Activated CD4-positive, alpha-beta T cell treated with anti-CD3 and anti-CD28 coated beads, Interleukin-2, amount 50 U/mL, for 24 hours (primary cell): ENCODE measurements around the gene MAPK8IP3.

Source experiments
- DNase-seq, 2 donors: peaks; one replicate each; pipeline ENCODE4 v3.0.0-alpha.2; 2020; ENCODE audit warnings: low read depth in 1 of 2, low spot score in 1 of 2

The MAPK8IP3 gene

DNA sequence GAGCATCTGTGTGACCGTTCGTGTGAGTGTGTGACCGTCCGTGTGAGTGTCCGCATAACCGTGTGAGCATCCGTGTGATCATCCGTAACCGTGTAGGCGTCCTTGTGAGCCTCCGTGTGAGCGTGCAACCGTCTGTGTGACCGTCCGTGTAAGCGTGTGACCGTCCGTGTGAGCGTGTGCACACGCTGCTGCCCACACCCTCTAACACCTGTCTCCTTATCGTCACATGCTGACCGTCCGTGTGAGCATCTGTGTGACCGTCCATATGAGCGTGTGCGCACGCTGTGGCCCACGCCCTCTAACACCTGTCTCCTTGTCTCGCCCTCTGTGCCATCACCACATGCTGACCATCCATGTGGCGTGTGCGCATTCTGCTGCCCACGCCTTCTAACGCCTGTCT lies 34.2 kb downstream of the MAPK8IP3 start:
- no peak for DNase-seq

DNA sequence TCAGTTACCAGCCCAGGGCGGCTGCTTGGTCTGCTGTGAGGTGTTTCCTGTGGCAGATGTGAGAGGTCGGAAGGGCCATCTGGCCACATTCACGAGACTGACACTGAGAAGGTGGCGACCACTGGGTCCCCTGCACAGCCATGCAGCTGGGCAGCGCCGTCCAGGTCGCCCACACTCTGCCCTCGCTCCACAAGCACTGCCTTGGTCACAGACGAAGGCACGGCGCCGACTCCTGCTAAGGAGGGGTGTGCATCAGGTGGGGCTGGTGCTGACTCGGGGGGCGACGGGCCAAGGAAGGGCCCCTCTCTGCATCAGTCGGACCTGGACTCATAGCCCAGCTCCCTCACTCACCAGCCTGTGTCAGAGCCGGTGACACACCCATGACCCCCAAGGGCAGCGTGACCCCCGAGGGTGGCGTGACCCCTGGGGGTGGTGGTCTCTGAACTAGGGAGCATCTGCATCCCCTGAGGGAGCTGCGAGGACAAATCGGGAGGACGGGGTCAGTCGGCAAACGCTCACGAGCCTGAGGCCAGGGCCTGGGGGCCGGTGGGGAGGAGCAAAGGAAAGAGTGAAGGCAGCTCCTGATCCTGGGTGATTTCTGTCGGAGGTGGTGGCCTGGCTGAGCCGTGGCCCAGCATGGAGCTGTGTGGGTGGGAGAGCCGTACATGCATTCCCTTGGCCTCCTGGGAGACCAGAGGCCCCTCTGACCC lies 34.9 kb downstream of the MAPK8IP3 start:
- DNase-seq: no peak

DNA sequence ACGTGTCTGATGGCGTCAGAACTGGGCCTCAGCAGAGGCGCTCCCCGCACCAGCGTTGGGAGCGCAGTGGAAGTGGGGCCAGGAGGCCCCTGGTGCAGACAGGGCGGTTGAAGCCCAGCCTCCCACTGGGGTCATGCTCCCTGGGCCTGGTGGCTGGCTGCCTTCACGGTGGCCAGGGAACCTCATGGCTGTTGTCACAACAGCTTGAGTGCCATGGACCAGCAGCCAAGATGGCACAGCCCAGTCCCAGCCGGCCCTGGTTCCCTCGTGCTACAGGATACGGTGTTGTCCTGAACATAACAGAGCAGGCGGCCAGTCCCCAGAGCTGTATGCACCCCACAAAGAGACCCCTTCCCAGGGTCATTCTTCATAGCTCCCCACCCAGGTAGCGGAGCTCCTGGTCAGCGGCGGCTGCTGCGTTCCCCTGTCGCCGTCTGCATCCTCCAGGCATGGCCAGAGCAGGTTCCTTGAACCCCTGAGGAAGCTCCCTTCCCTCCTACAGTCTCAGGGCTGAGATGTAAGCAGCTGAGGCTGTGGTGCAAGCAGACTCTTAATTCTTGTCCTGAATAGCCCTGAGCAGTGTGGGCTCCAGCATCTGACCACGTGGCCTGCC lies 35.7 kb downstream of the MAPK8IP3 start:
- no peak for DNase-seq

DNA sequence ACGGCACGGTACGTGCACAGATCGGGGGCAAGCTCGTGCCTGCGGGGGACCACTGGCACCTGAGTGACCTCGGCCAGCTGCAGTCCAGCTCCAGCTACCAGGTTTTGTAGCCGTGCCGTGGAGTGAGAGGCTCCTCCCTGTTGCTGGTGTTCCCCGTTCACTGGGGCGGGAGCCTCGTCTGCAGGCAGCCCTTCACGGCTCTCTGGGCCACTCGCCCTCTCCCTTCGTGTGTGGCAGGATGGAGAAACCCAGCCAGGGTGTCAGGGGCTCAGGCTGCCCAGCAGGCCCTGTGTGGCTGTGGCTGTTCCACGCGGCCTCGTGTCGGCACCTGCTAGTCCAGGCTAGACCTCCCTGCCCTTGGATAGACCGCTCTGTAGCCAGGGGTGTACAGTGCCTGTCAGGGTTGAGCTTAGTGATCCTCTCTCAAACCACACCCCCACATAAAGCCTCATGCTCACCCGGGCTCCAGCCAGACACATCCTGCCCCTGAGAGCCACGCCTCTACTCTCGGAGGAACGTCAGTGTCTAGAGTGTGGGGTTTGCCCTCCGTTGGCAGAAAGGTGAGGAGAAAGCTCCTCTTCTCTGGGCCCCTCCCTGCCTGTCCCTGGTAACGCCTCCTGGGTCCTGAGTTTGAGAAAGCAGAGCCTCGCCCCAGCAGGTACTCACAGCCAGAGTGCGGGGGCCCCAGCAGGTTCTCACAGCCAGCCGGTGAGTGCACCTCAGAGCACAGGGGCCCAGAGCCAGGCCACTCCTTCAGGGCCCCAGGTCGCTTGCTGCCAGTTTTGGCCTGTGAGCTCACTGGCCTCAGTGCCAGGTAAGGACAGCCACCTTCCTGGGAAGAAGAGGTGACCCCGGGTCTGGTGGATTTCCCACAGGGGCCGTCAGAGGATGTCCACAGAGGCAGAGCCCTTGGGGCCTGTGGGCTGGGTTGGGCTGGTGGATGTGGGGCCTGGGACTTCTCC lies 37.7 kb downstream of the MAPK8IP3 start:
- no peak for DNase-seq

DNA sequence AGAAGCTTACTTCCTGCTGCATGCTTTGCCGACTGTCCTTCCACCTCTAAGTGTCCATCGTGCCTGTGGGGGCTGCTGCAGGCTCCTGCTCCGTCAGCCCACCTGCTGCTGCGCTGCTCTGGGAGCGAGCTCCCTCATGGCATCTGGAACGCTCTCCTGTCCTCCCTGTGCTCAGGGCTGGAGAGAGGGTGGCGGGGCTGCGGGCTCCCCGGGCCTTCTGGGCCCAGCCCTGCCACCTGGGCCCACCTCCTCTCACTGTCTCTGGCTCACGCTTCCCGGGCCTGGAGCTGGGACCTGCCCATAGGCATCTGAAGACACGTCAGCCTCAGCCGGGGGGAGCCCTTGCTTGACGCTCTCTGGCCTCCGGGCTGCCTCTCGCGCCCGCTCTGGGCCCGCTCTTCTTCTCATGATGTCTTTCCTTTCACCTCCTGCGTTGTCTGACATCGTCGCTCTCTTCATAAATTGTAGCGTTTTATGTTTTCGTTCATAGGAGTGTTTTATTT lies 38.4 kb downstream of the MAPK8IP3 start:
- no peak for DNase-seq

DNA sequence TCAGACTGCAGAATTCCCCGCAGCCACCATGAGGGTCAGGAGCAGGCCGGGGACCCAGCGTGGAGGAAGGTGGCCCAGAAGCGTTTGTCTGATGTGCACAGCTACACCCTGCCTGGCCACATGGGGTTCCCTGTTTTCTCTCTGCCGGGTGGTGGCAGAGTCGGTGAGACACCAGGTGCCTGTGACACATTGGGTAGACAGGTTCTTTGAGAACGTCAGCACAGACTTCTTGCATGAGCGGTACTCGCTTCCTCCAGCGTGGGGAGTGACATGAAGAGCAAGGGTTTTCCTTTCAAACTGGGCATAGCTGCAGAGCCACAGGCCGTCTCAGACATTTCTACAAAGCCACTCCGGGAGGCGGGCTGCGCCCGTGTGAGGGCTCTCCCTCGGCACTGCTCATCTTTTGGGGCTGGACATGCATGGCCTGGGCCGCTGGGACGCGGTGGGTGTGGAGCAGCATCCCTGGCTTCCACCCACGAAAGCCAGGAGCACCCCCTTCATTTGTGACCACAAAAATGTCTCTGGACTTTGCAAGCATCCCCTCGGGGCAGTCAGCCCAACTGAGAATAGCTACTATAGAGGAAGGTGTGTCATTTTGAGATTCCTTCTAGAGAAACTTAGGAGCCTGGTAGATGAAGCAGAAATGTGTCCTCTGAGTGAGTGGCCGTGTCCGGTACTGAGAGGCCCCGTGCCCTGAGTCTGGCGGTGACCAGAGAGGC lies 39.3 kb downstream of the MAPK8IP3 start:
- no peak for DNase-seq

DNA sequence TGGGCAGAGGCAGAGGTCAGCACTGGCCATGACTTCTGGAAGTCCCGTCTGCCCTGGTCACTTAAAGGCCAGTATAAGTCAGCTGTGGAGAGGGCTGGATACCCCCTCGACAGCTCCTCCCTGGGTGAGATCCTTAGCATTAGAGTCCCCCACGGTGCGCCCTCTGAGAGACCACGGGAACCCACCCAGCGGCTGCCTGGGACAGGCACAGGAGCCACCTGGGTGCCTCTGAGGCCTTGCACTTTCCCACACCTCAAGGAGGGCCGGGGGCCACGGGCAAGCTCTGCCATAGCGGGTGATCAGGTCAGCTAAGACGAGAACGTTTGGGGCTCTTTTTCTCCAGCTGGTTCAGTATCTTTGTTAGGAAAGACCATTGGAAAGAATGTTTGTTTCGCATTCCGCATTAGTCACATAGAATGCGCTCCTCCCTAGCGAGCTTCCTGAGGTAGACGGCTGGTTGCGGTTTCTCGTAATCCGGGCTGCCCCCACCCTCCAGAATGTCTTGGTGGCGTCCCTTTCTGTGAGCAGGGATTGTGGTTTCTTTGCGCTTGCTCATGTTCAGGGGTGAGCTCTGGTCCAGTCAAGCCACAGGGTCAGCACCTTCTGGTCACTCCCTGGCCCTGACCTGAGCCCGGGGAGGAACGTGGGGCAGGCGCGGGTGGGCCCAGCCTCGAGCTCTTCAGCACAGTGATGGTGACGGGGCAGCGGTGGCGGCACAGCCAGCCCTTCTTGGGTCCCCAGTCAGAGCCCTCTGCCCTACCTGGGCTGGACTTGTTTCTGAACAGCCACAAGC lies 40.1 kb downstream of the MAPK8IP3 start:
- DNase-seq: no peak

DNA sequence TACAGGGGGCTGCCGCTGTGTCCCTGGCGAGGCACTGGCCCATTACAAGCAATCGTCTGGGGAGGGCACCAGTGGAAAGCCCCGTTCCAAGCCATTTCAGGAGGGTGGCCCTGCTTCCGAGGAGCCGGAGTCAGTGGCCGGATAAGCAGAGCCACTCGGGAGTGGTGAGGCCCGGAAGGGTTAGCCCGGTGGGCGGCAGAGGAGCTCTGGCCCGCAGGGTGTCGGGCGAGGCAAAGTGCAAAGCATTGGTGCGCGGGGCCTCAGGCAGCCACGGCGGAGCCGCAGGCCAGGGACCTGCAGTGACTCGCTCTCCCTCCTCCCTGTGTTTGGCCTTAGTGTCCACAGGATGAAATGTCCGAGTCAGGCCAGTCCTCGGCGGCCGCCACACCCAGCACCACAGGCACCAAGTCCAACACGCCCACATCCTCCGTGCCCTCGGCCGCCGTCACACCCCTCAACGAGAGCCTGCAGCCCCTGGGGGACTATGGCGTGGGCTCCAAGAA lies 40.7 kb downstream of the MAPK8IP3 start:
- no peak for DNase-seq

DNA sequence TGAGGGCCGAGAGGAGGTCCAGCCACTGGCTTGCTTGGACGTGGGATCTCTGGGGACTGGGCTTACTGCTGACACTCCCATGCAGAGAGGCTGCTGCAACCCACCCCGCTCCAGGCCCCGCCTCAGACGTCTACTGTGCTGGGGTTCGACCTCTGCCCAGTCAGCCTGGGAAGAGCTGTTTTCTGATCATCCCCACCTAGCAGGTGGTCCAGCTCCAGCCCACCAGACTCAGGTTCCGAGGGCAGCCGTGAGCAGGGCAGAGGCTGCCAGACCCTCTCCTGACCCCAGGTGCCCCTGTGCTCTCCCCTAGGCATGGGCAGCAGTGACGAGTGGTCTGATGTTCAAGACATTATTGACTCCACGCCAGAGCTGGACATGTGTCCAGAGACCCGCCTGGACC lies 41.9 kb downstream of the MAPK8IP3 start:
- DNase-seq: no peak

DNA sequence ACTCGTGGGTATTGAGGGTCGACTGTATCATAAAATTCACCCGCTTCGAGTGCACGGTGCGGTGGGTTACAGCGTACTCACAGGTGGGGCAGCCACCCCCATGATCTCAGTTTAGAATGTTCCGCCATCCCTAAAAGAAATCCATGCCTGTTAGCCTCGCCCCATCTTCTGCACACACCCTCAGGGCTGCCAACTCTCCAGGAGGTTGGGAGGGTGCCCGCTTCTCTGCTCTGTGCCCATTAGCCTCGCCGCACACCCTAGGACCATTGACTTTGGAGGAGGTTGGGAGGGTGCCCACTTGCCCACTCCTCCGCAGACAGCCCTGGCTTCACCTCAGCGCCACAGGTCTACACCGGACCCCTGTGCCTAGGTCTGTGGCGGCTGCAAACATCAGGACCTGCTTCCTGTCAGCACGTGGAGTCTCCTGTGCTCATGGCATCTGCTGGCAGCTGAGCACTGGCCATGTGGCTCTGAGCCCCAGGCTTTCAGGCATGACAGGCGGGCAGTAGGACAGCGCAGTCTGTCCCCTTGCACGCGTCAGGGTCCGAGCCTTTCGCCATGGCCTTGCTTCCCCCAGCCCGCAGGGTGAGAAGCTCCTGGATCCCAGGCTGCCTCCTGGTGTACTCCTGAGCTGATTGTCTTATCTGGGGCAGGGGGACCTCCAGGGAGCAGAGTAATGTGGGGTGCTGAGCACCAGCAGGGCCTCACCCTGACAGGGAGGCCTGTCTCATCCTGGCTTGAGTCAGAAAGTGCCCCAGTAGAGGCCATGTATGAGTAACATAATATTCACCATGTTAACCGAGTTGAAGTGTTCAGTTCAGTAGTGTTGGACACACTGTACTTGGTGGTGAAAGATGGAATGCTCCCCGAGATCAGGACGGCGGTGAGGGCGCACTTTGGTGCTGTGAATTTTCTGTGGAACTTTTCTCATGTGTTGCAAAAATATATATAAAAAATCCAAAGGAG lies 43.4 kb downstream of the MAPK8IP3 start:
- DNase-seq: no peak

DNA sequence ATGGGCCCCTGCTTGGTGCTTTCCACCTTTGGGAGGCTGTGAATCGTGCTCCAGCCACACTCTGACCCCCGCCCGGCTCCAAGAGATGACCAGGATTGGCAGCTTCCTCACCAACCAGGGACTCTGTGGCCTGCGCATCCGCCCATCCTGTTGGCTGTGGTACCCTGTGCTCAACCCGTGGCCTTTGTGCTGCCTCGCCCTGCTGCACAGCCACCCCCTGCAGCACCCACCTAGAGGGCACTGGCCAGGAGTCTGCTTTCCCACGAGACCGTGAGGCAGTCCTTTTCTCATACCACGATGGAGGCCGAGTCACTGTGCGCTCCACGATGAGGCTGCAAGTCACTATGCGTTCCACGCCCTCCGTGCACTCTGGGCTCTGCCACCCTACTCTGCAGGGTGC lies 46.0 kb downstream of the MAPK8IP3 start:
- no peak for DNase-seq

DNA sequence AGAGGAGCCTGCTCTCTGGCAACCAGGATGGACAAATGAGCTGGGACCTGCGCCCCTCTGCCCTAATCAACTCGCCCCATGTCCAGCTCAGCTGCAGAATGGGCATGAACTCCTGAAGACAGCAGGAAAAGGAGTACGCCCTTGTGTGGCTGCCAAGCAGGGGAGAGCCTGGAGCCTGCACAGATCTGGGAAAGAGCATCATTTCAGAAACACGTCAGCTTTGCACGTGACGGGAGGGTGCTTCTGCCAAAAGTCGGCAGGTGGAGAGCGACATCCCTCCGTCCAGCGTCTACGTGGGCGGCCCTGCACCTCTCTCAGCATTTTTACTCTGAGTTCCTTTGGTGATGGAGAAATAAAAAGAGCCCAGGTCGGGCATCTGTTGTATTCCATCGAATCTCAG lies 46.9 kb downstream of the MAPK8IP3 start:
- no peak for DNase-seq

DNA sequence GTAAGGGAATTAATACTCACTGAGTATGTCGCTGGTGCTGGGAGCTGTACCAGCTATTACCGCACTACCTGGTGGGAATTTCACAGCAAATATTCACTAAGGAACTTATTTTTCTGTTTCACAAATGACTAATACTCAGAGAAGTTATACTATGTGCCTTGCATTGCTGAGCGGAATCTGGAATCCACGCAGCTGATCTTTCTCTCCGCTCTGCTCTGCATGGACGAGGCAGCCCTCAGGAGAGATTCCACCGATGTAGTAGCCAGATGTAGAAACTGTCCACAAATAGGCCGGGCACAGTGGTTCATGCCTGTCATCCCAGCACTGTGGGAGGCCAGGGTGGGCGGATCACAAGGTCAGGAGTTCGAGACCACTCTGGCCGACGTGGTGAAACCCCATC lies 48.2 kb downstream of the MAPK8IP3 start:
- no peak for DNase-seq

DNA sequence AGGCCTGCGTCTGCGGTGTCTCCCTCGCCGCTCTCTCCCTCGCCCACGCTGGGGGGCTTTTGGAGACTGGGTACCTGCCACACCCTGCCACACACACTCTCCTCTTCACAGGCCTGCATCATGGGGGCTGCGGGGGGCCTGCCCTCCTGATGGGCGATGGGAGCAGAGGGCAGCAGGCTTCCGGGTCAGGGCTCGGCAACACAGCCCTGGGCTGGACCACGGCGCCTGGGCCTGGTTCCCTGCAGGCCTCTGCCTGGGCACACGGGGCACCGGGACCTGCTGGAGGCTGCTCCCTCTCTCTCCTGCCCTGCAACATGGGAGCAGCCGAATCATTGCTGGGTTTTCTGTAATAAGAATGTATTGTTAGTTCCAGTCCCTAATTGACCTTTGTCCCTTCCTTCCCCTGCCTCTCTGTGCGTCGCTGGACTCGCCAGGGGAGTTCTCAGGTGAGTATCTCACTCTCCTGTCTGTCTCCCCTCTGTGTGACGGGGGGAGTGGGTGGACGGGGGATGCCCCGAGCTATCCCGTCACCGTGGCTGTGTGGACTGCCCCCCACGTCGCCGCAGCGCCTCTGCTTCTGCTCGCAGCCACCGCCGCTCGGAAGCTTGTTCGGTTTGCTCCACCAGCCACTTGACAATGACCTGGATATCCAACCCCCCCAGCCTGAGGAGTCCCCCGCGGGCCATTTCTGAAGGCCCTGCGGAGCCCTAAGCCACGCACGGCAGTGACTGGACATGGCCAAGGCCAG lies 51.9 kb downstream of the MAPK8IP3 start:
- no peak for DNase-seq

DNA sequence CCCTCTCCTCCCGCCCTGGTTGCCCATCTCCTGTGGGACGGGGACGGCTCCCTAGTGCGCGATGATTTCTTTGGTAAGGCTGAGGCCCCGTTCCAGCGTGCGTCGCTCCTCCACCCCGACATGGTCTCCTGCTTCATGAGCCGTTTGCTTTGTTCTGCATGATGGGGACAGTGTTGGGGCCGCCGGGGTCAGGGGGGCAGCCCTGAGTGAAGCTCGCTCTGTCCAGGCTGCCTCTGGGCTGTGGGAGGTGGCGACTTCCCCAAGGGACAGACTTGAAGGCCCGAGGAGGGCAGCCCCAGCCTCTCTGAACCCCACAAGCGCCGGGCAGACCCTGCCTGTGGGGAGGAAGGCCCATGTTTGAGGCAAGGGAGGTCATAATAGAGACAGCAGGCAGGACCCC lies 52.9 kb downstream of the MAPK8IP3 start:
- DNase-seq: no peak

DNA sequence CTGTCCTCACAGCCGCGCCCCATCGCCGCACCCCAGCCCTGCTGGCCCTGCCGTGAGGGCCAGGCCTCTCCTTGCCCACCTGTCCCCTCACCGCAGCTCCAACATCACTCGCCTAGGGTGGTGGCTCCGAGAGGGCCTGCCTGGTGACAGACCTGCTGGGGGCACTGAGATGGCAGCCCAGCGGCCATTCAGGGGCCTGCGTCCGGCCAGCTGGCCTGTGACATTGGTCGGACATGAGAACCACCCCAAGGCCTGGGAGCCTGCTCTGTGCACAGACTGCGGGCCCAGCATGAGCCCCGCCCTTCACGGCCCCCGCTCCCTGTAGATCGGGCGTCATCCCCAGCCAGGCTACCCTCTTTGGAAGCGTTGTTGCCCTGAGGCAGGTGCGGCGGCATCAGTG lies 53.5 kb downstream of the MAPK8IP3 start:
- DNase-seq: no peak

DNA sequence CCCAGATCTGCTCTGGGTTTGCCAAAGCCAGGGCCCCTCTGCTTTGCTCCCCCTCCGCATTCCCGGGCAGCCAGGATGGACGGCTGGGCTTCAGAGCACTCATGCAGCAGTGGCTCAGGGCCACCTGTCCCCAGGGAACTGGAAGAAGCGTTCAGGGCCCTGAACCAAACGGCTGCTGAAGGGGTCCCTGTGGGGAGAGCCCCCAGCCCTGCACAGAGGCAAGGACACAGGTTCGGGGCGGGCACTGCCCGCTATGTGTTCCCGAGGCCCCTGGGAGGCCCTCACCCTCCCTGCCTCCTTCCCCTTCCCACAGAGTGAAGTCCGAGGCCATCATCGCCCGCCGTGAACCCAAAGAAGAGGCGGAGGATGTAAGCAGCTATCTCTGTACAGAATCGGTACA lies 54.9 kb downstream of the MAPK8IP3 start:
- DNase-seq: no peak

DNA sequence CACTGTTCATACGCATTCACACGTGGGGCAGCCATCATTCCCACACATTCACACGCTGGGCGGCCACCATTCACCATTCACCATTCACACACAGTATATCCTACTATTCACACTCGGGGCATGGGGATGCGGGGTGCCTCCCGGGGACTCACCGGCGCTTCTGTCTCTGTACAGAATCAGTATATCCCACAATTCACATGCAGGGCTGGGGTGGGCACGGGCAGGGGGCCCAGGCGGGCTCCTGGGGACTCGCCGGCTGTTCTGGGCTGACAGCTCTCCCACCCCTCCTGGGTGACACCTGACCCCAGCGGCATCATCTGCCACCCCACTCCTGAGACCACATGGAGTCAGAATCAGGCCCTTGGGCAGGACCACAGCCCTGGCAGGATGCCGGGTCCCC lies 55.8 kb downstream of the MAPK8IP3 start:
- DNase-seq: no peak
